ENCODE results near the gene MANSC1. TPM values are rescaled to one million over a fixed set of nuclear protein-coding genes. Genes with fewer than 3 reads are reported as not detected.

MANSC1 gene
- total RNA-seq, 1 experiment from 2014 or later, result 10.0 TPM

- Histone ChIP-seq H3K4me3 (ENCODE audit: low read depth in 2 of 2, low read length in 2 of 2) (no peak overlapping the region), H3K4me1 (ENCODE audit: control insufficient read depth, insufficient read depth, low read length) (no peaks in the 10 kb centered on the region), H3K27me3 (ENCODE audit: control insufficient read depth, insufficient read depth, low read length) (no peaks in the 10 kb centered on the region), H3K9me3 (ENCODE audit: control insufficient read depth, insufficient read depth, low read depth, low read length) (no peaks in the 10 kb centered on the region), H3K27ac (ENCODE audit: low read length) (no peak overlapping the region), H3K36me3 (ENCODE audit: control insufficient read depth, insufficient read depth, low read length) (no peaks in the 10 kb centered on the region)
- ChIA-PET CTCF (no interaction called here), POLR2A (no interaction called here)
- in situ Hi-C loops (cut with HindIII; ENCODE audit: low pct_unique_long_range_greater_than_20kb, low sequenced_read_pairs) (no loop called here), intact Hi-C loops (cut with micrococcal nuclease; ENCODE audit: unreplicated experiment) (no loop called here)
- ATAC-seq (no peak), DNase-seq (ENCODE audit: low read depth, low spot score) (no peak)
- no peak for TF ChIP-seq POLR2AphosphoS5 (IDR thresholded peaks at IDR 0.05; ENCODE audit: low read depth, low read length)
- no peak for TF ChIP-seq SIN3A (IDR thresholded peaks at IDR 0.05; ENCODE audit: borderline replicate concordance, insufficient read depth, low read depth, low read length)
- no peak for TF ChIP-seq CTCF (IDR thresholded peaks at IDR 0.05)
- no peak for TF ChIP-seq TCF7L2 (IDR thresholded peaks at IDR 0.05; ENCODE audit: low read depth, low read length)
- TF ChIP-seq, protein P1, sequence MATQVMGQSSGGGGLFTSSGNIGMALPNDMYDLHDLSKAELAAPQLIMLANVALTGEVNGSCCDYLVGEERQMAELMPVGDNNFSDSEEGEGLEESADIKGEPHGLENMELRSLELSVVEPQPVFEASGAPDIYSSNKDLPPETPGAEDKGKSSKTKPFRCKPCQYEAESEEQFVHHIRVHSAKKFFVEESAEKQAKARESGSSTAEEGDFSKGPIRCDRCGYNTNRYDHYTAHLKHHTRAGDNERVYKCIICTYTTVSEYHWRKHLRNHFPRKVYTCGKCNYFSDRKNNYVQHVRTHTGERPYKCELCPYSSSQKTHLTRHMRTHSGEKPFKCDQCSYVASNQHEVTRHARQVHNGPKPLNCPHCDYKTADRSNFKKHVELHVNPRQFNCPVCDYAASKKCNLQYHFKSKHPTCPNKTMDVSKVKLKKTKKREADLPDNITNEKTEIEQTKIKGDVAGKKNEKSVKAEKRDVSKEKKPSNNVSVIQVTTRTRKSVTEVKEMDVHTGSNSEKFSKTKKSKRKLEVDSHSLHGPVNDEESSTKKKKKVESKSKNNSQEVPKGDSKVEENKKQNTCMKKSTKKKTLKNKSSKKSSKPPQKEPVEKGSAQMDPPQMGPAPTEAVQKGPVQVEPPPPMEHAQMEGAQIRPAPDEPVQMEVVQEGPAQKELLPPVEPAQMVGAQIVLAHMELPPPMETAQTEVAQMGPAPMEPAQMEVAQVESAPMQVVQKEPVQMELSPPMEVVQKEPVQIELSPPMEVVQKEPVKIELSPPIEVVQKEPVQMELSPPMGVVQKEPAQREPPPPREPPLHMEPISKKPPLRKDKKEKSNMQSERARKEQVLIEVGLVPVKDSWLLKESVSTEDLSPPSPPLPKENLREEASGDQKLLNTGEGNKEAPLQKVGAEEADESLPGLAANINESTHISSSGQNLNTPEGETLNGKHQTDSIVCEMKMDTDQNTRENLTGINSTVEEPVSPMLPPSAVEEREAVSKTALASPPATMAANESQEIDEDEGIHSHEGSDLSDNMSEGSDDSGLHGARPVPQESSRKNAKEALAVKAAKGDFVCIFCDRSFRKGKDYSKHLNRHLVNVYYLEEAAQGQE (IDR thresholded peaks at IDR 0.05; ENCODE audit: insufficient read depth in 1 of 2, low read depth in 2 of 2, low read length in 1 of 2), result no peak
- no TSS peak for BruUV-seq (replicated peaks)
Observed at GRCh38 chr12:12301122-12301521, 48.9 kb downstream of the MANSC1 start.

DNA sequence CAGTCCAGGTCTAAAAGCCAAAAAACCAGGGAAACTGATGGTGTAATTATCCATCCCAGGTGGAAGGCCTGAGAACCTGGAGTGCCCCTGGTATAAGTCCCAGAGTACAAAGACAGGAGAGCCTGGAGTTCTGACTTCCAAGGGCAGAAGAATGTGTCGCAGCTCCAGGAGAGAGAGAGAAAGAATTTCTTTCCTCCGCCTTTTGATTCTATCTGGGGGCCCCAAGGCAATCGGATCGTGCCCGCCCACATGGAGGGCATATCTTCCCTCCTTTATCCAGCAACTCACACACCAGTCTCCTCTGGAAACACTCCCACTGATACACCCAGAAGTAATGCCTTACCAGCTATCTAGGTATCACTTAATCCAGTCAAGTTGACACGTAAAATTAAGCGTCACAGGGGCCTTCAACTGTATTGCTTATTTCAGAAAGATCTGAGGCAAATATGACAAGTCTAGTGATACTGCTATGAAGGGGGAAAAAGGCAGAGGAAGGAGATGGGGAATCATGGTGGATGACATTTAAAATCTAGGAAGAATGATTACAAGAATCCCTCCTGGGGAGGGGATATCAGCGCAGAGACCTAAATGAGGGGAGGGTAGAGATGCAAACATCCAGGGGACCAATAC, 52.7 kb downstream of the MANSC1 start:
- Histone ChIP-seq H3K9me3 (ENCODE audit: control insufficient read depth, insufficient read depth, low read depth, low read length) (no peaks in the 10 kb centered on the region), H3K36me3 (ENCODE audit: control insufficient read depth, insufficient read depth, low read length) (no peaks in the 10 kb centered on the region), H3K4me3 (ENCODE audit: low read depth in 2 of 2, low read length in 2 of 2) (no peak overlapping the region), H3K27ac (ENCODE audit: low read length) (no peak overlapping the region), H3K4me1 (ENCODE audit: control insufficient read depth, insufficient read depth, low read length) (no peaks in the 10 kb centered on the region), H3K27me3 (ENCODE audit: control insufficient read depth, insufficient read depth, low read length) (no peaks in the 10 kb centered on the region)
- POLR2A ChIA-PET, result no interaction called here
- CTCF ChIA-PET, result no interaction called here
- ATAC-seq (no peak), DNase-seq (ENCODE audit: low read depth, low spot score) (no peak)
- in situ Hi-C loops (cut with HindIII; ENCODE audit: low pct_unique_long_range_greater_than_20kb, low sequenced_read_pairs) (no loop called here), intact Hi-C loops (cut with micrococcal nuclease; ENCODE audit: unreplicated experiment) (no loop called here)
- no peak for TF ChIP-seq SIN3A (IDR thresholded peaks at IDR 0.05; ENCODE audit: borderline replicate concordance, insufficient read depth, low read depth, low read length)
- TF ChIP-seq TCF7L2 (IDR thresholded peaks at IDR 0.05; ENCODE audit: low read depth, low read length), result no peak
- TF ChIP-seq, protein P1 (IDR thresholded peaks at IDR 0.05; ENCODE audit: insufficient read depth in 1 of 2, low read depth in 2 of 2, low read length in 1 of 2), result no peak
- no peak for TF ChIP-seq CTCF (IDR thresholded peaks at IDR 0.05)
- TF ChIP-seq POLR2AphosphoS5 (IDR thresholded peaks at IDR 0.05; ENCODE audit: low read depth, low read length), result no peak
- no TSS peak for BruUV-seq (replicated peaks)

Data from Panc1 (cell line).